Sigmoid colon (tissue), 4 donors: Measurements from ENCODE around the gene TJP1.

Source experiments
- CTCF ChIP-seq, 4 experiments: fragments of 450-650 bp in 3 of 4; fragments of 200-600 bp in 1 of 4; IDR thresholded peaks; one replicate each; pipeline ENCODE4 v1.5.1; 2016 to 2019; ENCODE audit warnings: antibody characterized with exemption in 4 of 4, mild to moderate bottlenecking in 3 of 4, moderate library complexity in 2 of 4
- EP300 ChIP-seq, 4 donors: sonication (generic); formaldehyde crosslinking; IDR thresholded peaks; one replicate each; pipeline ENCODE4 v1.6.1; 2017; ENCODE audit warnings: antibody characterized with exemption in 4 of 4
- POLR2A ChIP-seq, 2 donors: fragments of 450-650 bp; IDR thresholded peaks; one replicate each; pipeline ENCODE4 v1.6.1; 2016; ENCODE audit warnings: antibody characterized with exemption in 2 of 2, mild to moderate bottlenecking in 2 of 2, moderate library complexity in 2 of 2
- POLR2AphosphoS5 ChIP-seq, 4 donors: sonication (generic); formaldehyde crosslinking; IDR thresholded peaks; one replicate each; pipeline ENCODE4 v1.6.1; 2017; ENCODE audit warnings: antibody characterized with exemption in 4 of 4

GRCh38 chr15:29844290-29844903 lies 22.1 kb upstream of the TJP1 start:
- TF ChIP-seq CTCF (IDR thresholded peaks at IDR 0.05) (no peak), EP300 (IDR thresholded peaks at IDR 0.05) (no peak), POLR2AphosphoS5 (IDR thresholded peaks at IDR 0.05) (no peak), POLR2A (IDR thresholded peaks at IDR 0.05) (no peak)
